ENCODE results near the gene STXBP6.

- no peak for TF ChIP-seq POLR2A (IDR thresholded peaks at IDR 0.05; ENCODE audit: low read length)
- no peak for TF ChIP-seq GATA1 (IDR thresholded peaks at IDR 0.05; ENCODE audit: low read depth, low read length)
Observed at GRCh38 chr14:24895622-24896021, 154.3 kb downstream of the STXBP6 start.

All from erythroblast (primary cell).